Activated CD8-positive, alpha-beta T cell treated with anti-CD3 and anti-CD28 coated beads, Interleukin-2, amount 10 ng/mL, durations not matched to agents 7 days and 5 days (primary cell): Measurements from ENCODE around the gene SPPL3. TPM values are rescaled to one million over a fixed set of nuclear protein-coding genes. Genes with fewer than 3 reads are reported as not detected.

Experiments
- ATAC-seq: fragments of 150-1000 bp; cut with Tn5 transposase; one replicate; pipeline ENCODE4 v1.10.0; 2021; ENCODE audit warnings: moderate library complexity
- CTCF ChIA-PET: fragments of 350-600 bp; sonication (Branson Sonifier 250); formaldehyde crosslinking; loops from one replicate; lab custom pipeline; 2021; ENCODE audit warnings: antibody characterized with exemption; lab: Charles Lee
- POLR2A ChIA-PET: fragments of 350-600 bp; sonication (Branson Sonifier 250); formaldehyde crosslinking; loops from one replicate; lab custom pipeline; 2021; ENCODE audit warnings: antibody characterized with exemption; lab: Charles Lee
- DNase-seq: peaks from one replicate; pipeline ENCODE4 v3.0.0-alpha.2; 2020
- H3K27ac Mint-ChIP-seq: one replicate; pipeline ENCODE4 v1.8.0; 2021; ENCODE audit warnings: mild to moderate bottlenecking, mixed read lengths
- H3K27me3 Mint-ChIP-seq: one replicate; pipeline ENCODE4 v1.8.0; 2021; ENCODE audit warnings: low read depth, mixed read lengths
- H3K36me3 Mint-ChIP-seq: one replicate; pipeline ENCODE4 v1.8.0; 2021; ENCODE audit warnings: low read depth, mixed read lengths
- H3K4me1 Mint-ChIP-seq: one replicate; pipeline ENCODE4 v1.8.0; 2021; ENCODE audit warnings: low read depth, mixed read lengths
- H3K4me3 Mint-ChIP-seq: one replicate; pipeline ENCODE4 v1.8.0; 2021; ENCODE audit warnings: mild to moderate bottlenecking, mixed read lengths
- H3K9me3 Mint-ChIP-seq: one replicate; pipeline ENCODE4 v1.8.0; 2022; ENCODE audit warnings: mixed read lengths; ENCODE audit not compliant: insufficient read depth
- total RNA-seq, 2 experiments: library from RNA; stranded (reverse); gene quantifications; one replicate each; pipeline ENCODE4 v1.2.3, GENCODE V29; 2021

Gene SPPL3
- total RNA-seq, 2 experiments from 2014 or later = 23.3 to 27.8 TPM

DNA sequence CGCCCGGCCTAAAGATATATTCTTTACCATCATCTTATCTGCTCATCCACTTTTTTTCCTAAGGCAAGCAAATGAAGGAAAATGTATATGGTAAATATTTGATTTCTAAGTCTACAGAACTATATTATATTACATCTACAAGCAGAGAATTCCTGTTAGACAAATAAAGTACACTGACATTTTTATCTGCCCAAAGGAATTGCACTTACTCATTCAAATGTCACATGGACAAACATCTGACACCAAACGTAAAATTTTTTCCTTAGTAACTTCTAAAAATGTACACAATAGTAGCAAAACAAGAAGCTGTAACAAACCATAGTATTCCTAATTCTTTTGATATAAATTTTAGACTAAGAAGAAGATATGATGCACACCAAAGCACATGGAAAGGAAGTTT lies 51.0 kb downstream of the SPPL3 start:
- Mint-ChIP-seq H3K4me3 (no peak overlapping the region), H3K27me3 (no peaks in the 10 kb centered on the region), H3K9me3 (no peaks in the 10 kb centered on the region), H3K4me1 (peaks cover 46% of the 10 kb centered on the region), H3K27ac (no peak overlapping the region), H3K36me3 (peaks cover 3% of the 10 kb centered on the region)
- ATAC-seq = no peak
- ChIA-PET POLR2A (no interaction called here), CTCF (interaction anchor here (1.3 kb wide), 1 partner anchor 118 kb away, joined by 4 read pairs; no protein-coding TSS in a partner anchor)
- DNase-seq = no peak

DNA sequence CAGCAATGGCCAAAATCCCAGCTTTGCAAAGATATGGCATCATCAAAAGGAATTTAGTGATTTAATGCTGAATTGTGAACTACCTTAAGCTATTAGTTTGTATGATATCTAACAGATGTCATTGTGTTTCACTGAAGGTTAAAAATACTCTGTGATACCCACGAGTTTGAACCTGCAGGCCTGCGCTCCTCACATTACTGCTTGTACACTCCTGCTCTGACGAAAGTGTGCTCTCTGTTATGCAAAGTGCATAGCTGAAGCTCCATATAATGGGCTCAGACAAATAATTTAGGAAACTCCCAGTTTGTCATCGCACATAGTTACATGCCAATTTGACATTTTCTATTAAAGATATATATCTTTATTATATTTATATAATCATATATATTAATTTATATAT lies 52.2 kb downstream of the SPPL3 start:
- no peaks in the 10 kb centered on the region for H3K27me3 Mint-ChIP-seq
- H3K9me3 Mint-ChIP-seq = no peaks in the 10 kb centered on the region
- no peak for ATAC-seq
- CTCF ChIA-PET = interaction anchor here (1.0 to 1.2 kb wide), 2 partner anchors 17 to 23 kb away, joined by 3 read pairs; no protein-coding TSS in a partner anchor
- DNase-seq = no peak
- no peak overlapping the region for H3K27ac Mint-ChIP-seq
- POLR2A ChIA-PET = no interaction called here
- H3K4me1 Mint-ChIP-seq = peaks cover 40% of the 10 kb centered on the region
- H3K36me3 Mint-ChIP-seq = no peaks in the 10 kb centered on the region
- no peak overlapping the region for H3K4me3 Mint-ChIP-seq

DNA sequence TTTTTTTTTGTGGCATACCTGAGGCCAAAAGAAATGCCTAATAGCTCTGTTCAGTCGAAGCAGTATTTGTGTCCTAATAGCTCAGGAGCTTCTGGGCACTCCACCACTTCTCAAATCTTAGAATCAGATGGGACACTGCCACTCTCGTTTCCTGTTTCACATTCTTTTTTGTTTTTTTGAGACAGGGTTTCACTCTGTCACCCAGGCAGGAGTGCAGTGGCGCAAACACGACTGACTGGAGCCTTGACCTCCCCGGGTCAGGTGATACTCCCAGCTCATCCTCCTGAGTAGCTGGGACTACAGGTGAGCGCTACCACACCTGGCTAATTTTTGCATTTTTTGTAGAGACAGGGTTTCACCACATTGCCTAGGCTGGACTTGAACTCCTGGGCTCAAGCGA lies 52.7 kb downstream of the SPPL3 start:
- no peak for ATAC-seq
- no peaks in the 10 kb centered on the region for H3K36me3 Mint-ChIP-seq
- ChIA-PET POLR2A (no interaction called here), CTCF (interaction anchor here (0.7 to 1.2 kb wide), 3 partner anchors 17 to 858 kb away, joined by 3 read pairs; no protein-coding TSS in a partner anchor)
- no peaks in the 10 kb centered on the region for H3K27me3 Mint-ChIP-seq
- no peak for DNase-seq
- no peak overlapping the region for H3K4me3 Mint-ChIP-seq
- peaks cover 36% of the 10 kb centered on the region for H3K4me1 Mint-ChIP-seq
- H3K27ac Mint-ChIP-seq = no peak overlapping the region
- no peaks in the 10 kb centered on the region for H3K9me3 Mint-ChIP-seq

- POLR2A ChIA-PET = no interaction called here
- no peaks in the 10 kb centered on the region for H3K36me3 Mint-ChIP-seq
- peaks cover 26% of the 10 kb centered on the region for H3K4me1 Mint-ChIP-seq
- ATAC-seq (no peak), DNase-seq (no peak)
- CTCF ChIA-PET = interaction anchor here (1.6 kb wide), 1 partner anchor 17 kb away, joined by 3 read pairs; no protein-coding TSS in a partner anchor
- H3K9me3 Mint-ChIP-seq = no peaks in the 10 kb centered on the region
- no peaks in the 10 kb centered on the region for H3K27me3 Mint-ChIP-seq
- no peak overlapping the region for H3K4me3 Mint-ChIP-seq
- H3K27ac Mint-ChIP-seq = no peak overlapping the region
Observed at GRCh38 chr12:120849765-120850164, 54.4 kb downstream of the SPPL3 start.

DNA sequence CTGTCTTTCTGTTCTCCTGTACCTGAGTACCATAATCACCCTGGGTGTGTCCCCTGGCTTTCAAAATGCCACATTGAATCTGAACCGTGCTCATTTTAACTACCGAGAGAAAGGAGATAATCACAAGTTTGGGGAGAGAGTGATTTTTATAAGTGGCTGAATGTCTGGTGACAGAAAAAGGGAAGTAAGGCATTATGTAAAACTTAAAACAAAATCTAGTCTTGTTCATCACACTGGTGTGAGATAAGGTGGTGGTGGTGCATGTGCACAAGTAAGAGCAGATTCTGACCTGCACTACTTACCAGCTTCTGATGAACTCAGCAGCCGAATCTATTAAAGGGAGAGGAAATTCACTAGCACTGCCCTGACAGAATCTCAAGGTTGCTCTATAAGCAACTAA lies 56.3 kb downstream of the SPPL3 start:
- CTCF ChIA-PET = interaction anchor here (0.7 to 1.8 kb wide), 3 partner anchors 9 to 203 kb away, joined by 3 to 5 read pairs (median 3); no protein-coding TSS in a partner anchor
- H3K27ac Mint-ChIP-seq = no peak overlapping the region

GRCh38 chr12:120847392-120847791 lies 56.8 kb downstream of the SPPL3 start:
- Mint-ChIP-seq H3K4me3 (no peak overlapping the region), H3K4me1 (peaks cover 14% of the 10 kb centered on the region)
- POLR2A ChIA-PET = no interaction called here

More for the DNA sequence above, 56.3 kb downstream of the SPPL3 start:
- H3K9me3 Mint-ChIP-seq = no peaks in the 10 kb centered on the region
- no peak for DNase-seq
- no peak for ATAC-seq
- peaks cover 14% of the 10 kb centered on the region for H3K4me1 Mint-ChIP-seq
- H3K4me3 Mint-ChIP-seq = no peak overlapping the region
- H3K36me3 Mint-ChIP-seq = no peaks in the 10 kb centered on the region
- POLR2A ChIA-PET = no interaction called here
- no peaks in the 10 kb centered on the region for H3K27me3 Mint-ChIP-seq

GRCh38 chr12:120846721-120847120 lies 57.4 kb downstream of the SPPL3 start:
- ChIA-PET POLR2A (no interaction called here), CTCF (interaction anchor here (1.3 to 1.8 kb wide), 3 partner anchors 10 to 202 kb away, joined by 3 to 5 read pairs (median 4); no protein-coding TSS in a partner anchor)
- Mint-ChIP-seq H3K27me3 (no peaks in the 10 kb centered on the region), H3K36me3 (no peaks in the 10 kb centered on the region), H3K27ac (no peak overlapping the region), H3K9me3 (no peaks in the 10 kb centered on the region), H3K4me3 (no peak overlapping the region), H3K4me1 (peaks cover 14% of the 10 kb centered on the region)
- DNase-seq (no peak), ATAC-seq (no peak)

More at GRCh38 chr12:120847392-120847791, 56.8 kb downstream of the SPPL3 start:
- CTCF ChIA-PET = interaction anchor here (0.7 to 1.8 kb wide), 4 partner anchors 9 to 202 kb away, joined by 3 to 5 read pairs (median 4); no protein-coding TSS in a partner anchor
- ATAC-seq (no peak), DNase-seq (no peak)
- no peaks in the 10 kb centered on the region for H3K27me3 Mint-ChIP-seq
- no peaks in the 10 kb centered on the region for H3K9me3 Mint-ChIP-seq
- H3K36me3 Mint-ChIP-seq = no peaks in the 10 kb centered on the region
- no peak overlapping the region for H3K27ac Mint-ChIP-seq

- POLR2A ChIA-PET = interaction anchor here (0.5 kb wide), 1 partner anchor 221 kb away, joined by 7 read pairs; no protein-coding TSS in a partner anchor
- ATAC-seq = no peak
- Mint-ChIP-seq H3K27me3 (no peaks in the 10 kb centered on the region), H3K4me1 (peaks cover 6% of the 10 kb centered on the region), H3K9me3 (no peaks in the 10 kb centered on the region), H3K4me3 (no peak overlapping the region), H3K27ac (no peak overlapping the region), H3K36me3 (no peaks in the 10 kb centered on the region)
- CTCF ChIA-PET = interaction anchor here (1.3 to 1.8 kb wide), 3 partner anchors 10 to 126 kb away, joined by 3 to 5 read pairs (median 4); no protein-coding TSS in a partner anchor
- no peak for DNase-seq
Observed at GRCh38 chr12:120845696-120846095, 58.5 kb downstream of the SPPL3 start.

DNA sequence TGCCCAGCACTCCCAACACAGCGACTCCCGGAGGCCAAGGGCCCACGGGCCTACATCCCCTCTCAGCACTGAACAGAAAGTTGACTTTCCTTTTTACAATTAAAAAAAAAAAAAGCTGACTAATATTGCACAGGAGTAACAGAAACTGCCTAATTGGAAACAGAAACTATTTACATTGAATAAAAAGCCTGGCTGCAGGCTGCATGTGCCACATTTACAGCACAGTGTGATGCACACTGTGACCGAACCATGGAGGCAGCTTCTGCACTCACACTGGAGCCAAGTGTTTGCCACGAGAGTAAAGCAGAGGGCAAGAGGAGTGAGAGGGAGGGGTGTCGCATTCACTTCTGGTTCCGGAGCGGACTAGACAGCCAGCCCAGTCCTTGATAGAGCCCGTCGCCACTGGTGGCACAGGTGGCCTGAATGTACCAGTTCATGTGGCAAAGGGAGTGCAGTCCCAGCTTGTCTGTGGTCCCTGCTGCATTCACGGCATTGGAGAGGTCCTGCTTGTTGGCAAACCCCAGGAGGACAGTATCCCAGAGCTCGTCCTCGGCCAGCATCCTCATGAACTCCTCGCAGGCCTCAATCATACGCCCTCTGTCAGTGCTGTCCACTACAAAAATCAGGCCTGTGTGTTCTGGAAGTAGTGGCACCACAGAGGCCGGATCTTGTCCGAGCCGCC lies 59.2 kb downstream of the SPPL3 start:
- Mint-ChIP-seq H3K9me3 (no peaks in the 10 kb centered on the region), H3K27ac (no peak overlapping the region), H3K27me3 (no peaks in the 10 kb centered on the region), H3K4me1 (peaks cover 6% of the 10 kb centered on the region), H3K36me3 (peaks cover 2% of the 10 kb centered on the region), H3K4me3 (no peak overlapping the region)
- no peak for DNase-seq
- ChIA-PET CTCF (interaction anchor here (1.3 kb wide), 1 partner anchor 11 kb away, joined by 3 read pairs; no protein-coding TSS in a partner anchor), POLR2A (no interaction called here)
- no peak for ATAC-seq

DNA sequence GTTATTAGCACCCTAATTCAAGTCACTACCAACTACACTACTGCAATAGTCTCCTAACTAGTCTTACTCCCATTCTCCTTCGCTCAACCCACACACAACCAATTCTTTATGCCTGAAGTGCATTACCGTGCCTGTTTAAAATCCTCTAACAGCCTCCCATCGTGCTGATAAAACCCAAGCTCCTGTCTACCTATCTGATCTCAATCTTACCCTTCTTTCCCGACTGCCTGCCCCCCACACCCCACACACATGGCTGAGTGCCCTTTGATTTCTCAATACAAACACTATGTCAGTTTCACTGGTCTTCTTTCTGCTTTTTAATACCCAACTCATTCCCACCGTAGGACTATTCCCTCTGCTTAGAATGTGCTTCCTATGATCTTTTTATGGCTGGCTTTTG lies 59.9 kb downstream of the SPPL3 start:
- no peak for DNase-seq
- CTCF ChIA-PET = interaction anchor here (1.1 kb wide), 1 partner anchor 13 kb away, joined by 3 read pairs; no protein-coding TSS in a partner anchor
- no peaks in the 10 kb centered on the region for H3K27me3 Mint-ChIP-seq
- H3K9me3 Mint-ChIP-seq = no peaks in the 10 kb centered on the region
- POLR2A ChIA-PET = no interaction called here
- H3K36me3 Mint-ChIP-seq = peaks cover 5% of the 10 kb centered on the region
- no peak overlapping the region for H3K4me3 Mint-ChIP-seq
- H3K27ac Mint-ChIP-seq = no peak overlapping the region
- ATAC-seq = no peak
- peaks cover 6% of the 10 kb centered on the region for H3K4me1 Mint-ChIP-seq

GRCh38 chr12:120843472-120843871 lies 60.7 kb downstream of the SPPL3 start:
- peaks cover 6% of the 10 kb centered on the region for H3K4me1 Mint-ChIP-seq
- CTCF ChIA-PET = interaction anchor here (1.1 kb wide), 1 partner anchor 13 kb away, joined by 3 read pairs; no protein-coding TSS in a partner anchor
- no peaks in the 10 kb centered on the region for H3K27me3 Mint-ChIP-seq
- DNase-seq (no peak), ATAC-seq (no peak)
- no peak overlapping the region for H3K27ac Mint-ChIP-seq
- POLR2A ChIA-PET = no interaction called here
- no peaks in the 10 kb centered on the region for H3K9me3 Mint-ChIP-seq
- no peak overlapping the region for H3K4me3 Mint-ChIP-seq
- peaks cover 5% of the 10 kb centered on the region for H3K36me3 Mint-ChIP-seq

GRCh38 chr12:120842595-120842994 lies 61.6 kb downstream of the SPPL3 start:
- H3K27ac Mint-ChIP-seq = no peak overlapping the region
- ATAC-seq (no peak), DNase-seq (no peak)
- POLR2A ChIA-PET = no interaction called here
- no peaks in the 10 kb centered on the region for H3K27me3 Mint-ChIP-seq
- H3K4me1 Mint-ChIP-seq = peaks cover 6% of the 10 kb centered on the region
- H3K9me3 Mint-ChIP-seq = no peaks in the 10 kb centered on the region
- H3K36me3 Mint-ChIP-seq = peaks cover 5% of the 10 kb centered on the region
- no peak overlapping the region for H3K4me3 Mint-ChIP-seq
- CTCF ChIA-PET = no interaction called here
